OCI-LY7 (cell line): Measurements from ENCODE around the gene TTC34. TPM values are rescaled to one million over a fixed set of nuclear protein-coding genes. Genes with fewer than 3 reads are reported as not detected.

Experiments used
- BruUV-seq: library from RNA; stranded (reverse); fragments of 400-500 nt; replicated peaks from 2 replicates; lab custom pipeline; 2021; lab: Mats Ljungman, UMichigan
- CTCF ChIA-PET: fragments of 300-600 bp; sonication (Branson Sonifier 250); formaldehyde crosslinking; loops from one replicate; lab custom pipeline; 2022; ENCODE audit warnings: antibody characterized with exemption; ENCODE audit not compliant: unreplicated experiment; lab: Charles Lee
- POLR2A ChIA-PET: fragments of 300-600 bp; sonication (Branson Sonifier 250); formaldehyde crosslinking; loops from one replicate; lab custom pipeline; 2022; ENCODE audit warnings: antibody characterized with exemption; lab: Charles Lee
- DNase-seq: peaks from one replicate; pipeline ENCODE4 v3.0.0-alpha.2; 2015; ENCODE audit warnings: low spot score
- H2AFZ ChIP-seq: fragments of 200-600 bp; sonication (generic), shearing (Covaris generic); 2 replicates; pipeline ENCODE4 v1.6.1; 2014; ENCODE audit warnings: mild to moderate bottlenecking, antibody characterized with exemption, low read length, moderate library complexity
- H3K27ac ChIP-seq: fragments of 200-600 bp; sonication (generic); 2 replicates; pipeline ENCODE4 v1.5.1; 2014; ENCODE audit warnings: mixed run types, low read depth, mild to moderate bottlenecking, moderate library complexity, low read length, inconsistent platforms; ENCODE audit not compliant: poor library complexity, severe bottlenecking
- H3K36me3 ChIP-seq: fragments of 200-600 bp; sonication (generic); 2 replicates; pipeline ENCODE4 v1.6.1; 2014; ENCODE audit warnings: mild to moderate bottlenecking, antibody characterized with exemption, low read length, moderate library complexity, mixed read lengths; ENCODE audit not compliant: insufficient read depth
- H3K4me1 ChIP-seq: fragments of 200-600 bp; sonication (generic); 2 replicates; pipeline ENCODE4 v1.5.1; 2014; ENCODE audit warnings: mild to moderate bottlenecking, low read length; ENCODE audit not compliant: insufficient read depth, poor library complexity, severe bottlenecking
- H3K4me2 ChIP-seq: fragments of 200-600 bp; sonication (generic); 2 replicates; pipeline ENCODE4 v1.6.1; 2014; ENCODE audit warnings: mild to moderate bottlenecking, low read length
- H3K4me3 ChIP-seq: fragments of 200-600 bp; sonication (generic); 2 replicates; pipeline ENCODE4 v1.5.1; 2014; ENCODE audit warnings: mild to moderate bottlenecking, low read depth, low read length; ENCODE audit not compliant: poor library complexity, severe bottlenecking
- H3K79me2 ChIP-seq: fragments of 200-600 bp; sonication (generic); 2 replicates; pipeline ENCODE4 v1.6.1; 2016; ENCODE audit warnings: low read depth, mild to moderate bottlenecking, low read length, moderate library complexity, mixed read lengths; ENCODE audit not compliant: insufficient read depth
- H3K9me2 ChIP-seq: fragments of 200-600 bp; sonication (generic); 2 replicates; pipeline ENCODE4 v1.6.1; 2016; ENCODE audit warnings: mild to moderate bottlenecking, low read length, mixed read lengths; ENCODE audit not compliant: insufficient read depth
- H3K9me3 ChIP-seq: fragments of 200-600 bp; sonication (generic); 2 replicates; pipeline ENCODE4 v1.6.1; 2014; ENCODE audit warnings: mild to moderate bottlenecking, mixed run types, low read length, mixed read lengths
- H4K20me1 ChIP-seq: fragments of 200-600 bp; sonication (generic); 2 replicates; pipeline ENCODE4 v1.6.1; 2014; ENCODE audit warnings: mild to moderate bottlenecking, antibody characterized with exemption, low read length, moderate library complexity, mixed read lengths; ENCODE audit not compliant: insufficient read depth
- CTCF ChIP-seq: fragments of 200-600 bp; sonication (generic); conservative IDR thresholded peaks from 2 replicates; pipeline ENCODE4 v1.5.1; 2014; ENCODE audit warnings: mild to moderate bottlenecking, antibody characterized with exemption, low read length, moderate library complexity, mixed read lengths
- EZH2phosphoT487 ChIP-seq: fragments of 200-600 bp; sonication (generic); IDR thresholded peaks from 2 replicates; pipeline ENCODE4 v1.6.1; 2018; ENCODE audit warnings: low read depth, borderline replicate concordance, mild to moderate bottlenecking, mixed run types, antibody characterized with exemption, low read length, moderate library complexity, mixed read lengths
- intact Hi-C: fragments of 100-400 bp; cut with micrococcal nuclease; formaldehyde crosslinking; loops from one replicate; pipeline ENCODE4 v1.10.0; 2022; ENCODE audit not compliant: unreplicated experiment
- total RNA-seq, 2 experiments: library from RNA; depleted of rRNA in 1 of 2; stranded (reverse); fragments of >200 nt in 1 of 2; shearing (Covaris generic) in 1 of 2; gene quantifications; 2 replicates each; pipeline ENCODE4 v1.2.3, GENCODE V29; 2014 to 2022

The TTC34 gene
- total RNA-seq, 2 experiments from 2014 or later = 1.1 to 2.2 TPM

DNA sequence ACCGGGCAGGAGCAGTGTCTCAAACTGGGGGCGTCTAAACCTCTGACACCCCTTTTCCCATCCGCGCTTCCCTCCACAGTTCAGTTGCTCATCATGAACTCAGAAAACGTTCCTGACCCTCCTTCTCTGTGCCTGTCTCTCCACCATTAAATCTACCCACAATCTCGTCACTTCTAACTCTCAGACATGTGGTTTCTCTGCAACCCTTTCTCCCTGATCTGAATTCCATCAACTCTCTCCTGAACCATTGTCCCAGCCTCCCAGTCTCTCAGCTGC, 3.8 kb downstream of the TTC34 start:
- Histone ChIP-seq H3K4me1 (no peaks in the 10 kb centered on the region), H3K9me2 (no peaks in the 10 kb centered on the region), H3K4me3 (no peak overlapping the region), H3K9me3 (0 out of 2 replicates have a peak, but pooled peaks cover 5% of the 10 kb centered on the region), H3K4me2 (no peak overlapping the region), H4K20me1 (no peaks in the 10 kb centered on the region), H3K36me3 (no peaks in the 10 kb centered on the region), H2AFZ (no peak overlapping the region), H3K79me2 (no peaks in the 10 kb centered on the region), H3K27ac (no peak overlapping the region)
- ChIA-PET POLR2A (no interaction called here), CTCF (interaction anchor here (0.6 kb wide), 1 partner anchor 623 kb away, joined by 3 read pairs; no protein-coding TSS in a partner anchor)
- DNase-seq = no peak
- no TSS peak for BruUV-seq
- no peak for TF ChIP-seq EZH2phosphoT487
- TF ChIP-seq CTCF = no peak
- intact Hi-C loops = no loop called here

DNA sequence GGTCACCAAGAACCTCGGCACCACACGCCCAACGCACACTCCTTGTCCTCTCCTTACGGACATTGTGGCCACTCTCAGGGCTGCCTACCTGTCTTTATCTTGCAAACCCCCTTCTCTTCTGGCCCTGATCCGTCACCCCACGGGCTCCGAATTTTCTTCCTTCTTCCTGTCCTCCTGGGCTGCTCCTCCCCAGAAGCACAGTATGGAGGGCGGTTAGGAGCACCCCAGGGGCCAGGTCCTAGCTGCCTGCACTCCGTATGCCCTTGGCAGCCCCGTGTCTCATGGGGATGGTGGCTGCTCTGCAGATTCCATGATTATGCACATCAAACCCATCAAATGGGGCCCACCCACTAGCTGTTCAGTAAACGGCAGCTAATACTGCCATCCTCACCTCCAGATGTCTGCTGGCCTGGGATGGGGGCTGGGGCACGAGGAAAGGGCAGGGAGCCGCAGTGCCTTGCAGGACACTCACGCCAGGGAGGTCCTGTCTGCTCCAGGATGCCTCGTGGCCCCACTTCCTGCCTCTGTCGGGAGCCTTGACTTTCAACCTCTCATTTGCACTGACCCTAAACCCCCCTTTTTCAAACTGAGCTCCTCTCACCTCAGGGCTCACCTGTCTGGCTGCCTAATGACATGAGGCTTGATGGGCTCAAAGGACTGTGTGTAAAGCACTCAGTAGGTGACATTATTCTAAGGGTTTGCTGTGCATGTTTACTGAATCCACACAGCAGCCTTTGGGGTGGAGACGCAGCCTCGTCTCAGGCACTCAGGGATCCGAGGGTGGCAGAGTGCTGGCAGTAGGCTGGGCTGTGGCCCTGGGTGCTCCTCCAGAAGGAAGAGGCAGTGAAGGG, 4.4 kb downstream of the TTC34 start:
- H2AFZ ChIP-seq = no peak overlapping the region
- H3K27ac ChIP-seq = no peak overlapping the region
- no peaks in the 10 kb centered on the region for H4K20me1 ChIP-seq
- H3K4me3 ChIP-seq = no peak overlapping the region
- H3K4me2 ChIP-seq = no peak overlapping the region
- no peak for DNase-seq
- 0 out of 2 replicates have a peak, but pooled peaks cover 5% of the 10 kb centered on the region for H3K9me3 ChIP-seq
- no peaks in the 10 kb centered on the region for H3K36me3 ChIP-seq
- H3K9me2 ChIP-seq = no peaks in the 10 kb centered on the region
- ChIA-PET POLR2A (no interaction called here), CTCF (no interaction called here)
- TF ChIP-seq CTCF = no peak
- TF ChIP-seq EZH2phosphoT487 = no peak
- H3K79me2 ChIP-seq = no peaks in the 10 kb centered on the region
- no peaks in the 10 kb centered on the region for H3K4me1 ChIP-seq
- intact Hi-C loops = no loop called here
- no TSS peak for BruUV-seq

DNA sequence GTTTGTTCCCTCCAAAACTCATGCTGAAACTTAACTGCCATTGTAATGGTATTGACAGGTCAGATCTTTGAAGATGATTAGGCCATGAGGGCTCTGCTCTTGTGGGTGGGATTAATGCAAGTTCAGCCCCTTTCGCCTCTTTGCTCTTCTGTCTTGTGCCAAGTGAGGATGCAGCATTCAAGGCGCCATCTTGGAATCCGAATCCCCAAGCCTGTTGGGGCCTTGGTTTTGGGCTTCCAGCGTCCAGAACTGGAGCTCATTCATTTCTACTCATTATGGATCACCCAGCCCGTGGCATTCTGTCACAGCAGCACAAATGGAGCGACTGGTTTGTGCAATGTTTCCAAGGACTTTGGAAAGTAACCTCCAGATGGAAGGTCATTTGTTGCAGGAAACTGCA, 5.6 kb downstream of the TTC34 start:
- H3K36me3 ChIP-seq = no peaks in the 10 kb centered on the region
- H3K9me3 ChIP-seq = 0 out of 2 replicates have a peak, but pooled peaks cover 5% of the 10 kb centered on the region
- H3K9me2 ChIP-seq = no peaks in the 10 kb centered on the region
- H3K79me2 ChIP-seq = no peaks in the 10 kb centered on the region
- H2AFZ ChIP-seq = no peak overlapping the region
- POLR2A ChIA-PET = no interaction called here
- no peaks in the 10 kb centered on the region for H4K20me1 ChIP-seq
- no peak for DNase-seq
- intact Hi-C loops = no loop called here
- no peak overlapping the region for H3K4me2 ChIP-seq
- BruUV-seq = no TSS peak
- TF ChIP-seq CTCF (no peak), EZH2phosphoT487 (no peak)
- H3K4me3 ChIP-seq = no peak overlapping the region
- H3K27ac ChIP-seq = no peak overlapping the region
- no peaks in the 10 kb centered on the region for H3K4me1 ChIP-seq
- CTCF ChIA-PET = no interaction called here
